Measurements from ENCODE around the gene TACC2. TPM values are rescaled to one million over a fixed set of nuclear protein-coding genes. Genes with fewer than 3 reads are reported as not detected.

Gene TACC2
- total RNA-seq, 2 experiments from 2014 or later, result not detected

- POLR2A ChIA-PET, result no interaction called here
- no peak overlapping the region for H3K27ac Mint-ChIP-seq
Observed at GRCh38 chr10:122124808-122125207, 135.8 kb downstream of the TACC2 start.

GRCh38 chr10:122126763-122127659, 138.0 kb downstream of the TACC2 start:
- H3K27ac ChIP-seq (ENCODE audit: low read depth in 1 of 2, low read length in 2 of 2), result no peak overlapping the region
- H3K4me1 Mint-ChIP-seq (ENCODE audit: low read depth), result no peaks in the 10 kb centered on the region
- no peaks in the 10 kb centered on the region for H3K36me3 ChIP-seq (ENCODE audit: insufficient read depth, low read length)
- no peaks in the 10 kb centered on the region for H3K9me3 ChIP-seq (ENCODE audit: control insufficient read depth in 1 of 2, insufficient read depth in 1 of 2, low read length in 2 of 2)
- no peaks in the 10 kb centered on the region for H3K9me3 Mint-ChIP-seq
- H3K27me3 Mint-ChIP-seq, result peaks cover 30% of the 10 kb centered on the region
- CTCF ChIA-PET, result no interaction called here
- POLR2A ChIA-PET, result no interaction called here
- no peak overlapping the region for H3K4me3 Mint-ChIP-seq
- intact Hi-C loops (cut with DNase I, micrococcal nuclease), result no loop called here
- H3K4me1 ChIP-seq (ENCODE audit: insufficient read depth, low read length), result no peaks in the 10 kb centered on the region
- no peak overlapping the region for H3K4me3 ChIP-seq (ENCODE audit: low read length)
- no peaks in the 10 kb centered on the region for H3K36me3 Mint-ChIP-seq (ENCODE audit: low read depth)
- no peak for TF ChIP-seq CTCF (IDR thresholded peaks at IDR 0.05)
- ATAC-seq (ENCODE audit: poor library complexity) (no peak), DNase-seq (no peak)
- no peak overlapping the region for H3K27ac Mint-ChIP-seq
- H3K27me3 ChIP-seq (ENCODE audit: control insufficient read depth in 1 of 2, insufficient read depth in 2 of 2, low read length in 2 of 2), result peaks cover 3 to 13% of the 10 kb centered on the region in 2 experiments

More at GRCh38 chr10:122124808-122125207, 135.8 kb downstream of the TACC2 start:
- H3K36me3 Mint-ChIP-seq (ENCODE audit: low read depth), result no peaks in the 10 kb centered on the region
- Histone ChIP-seq H3K9me3 (ENCODE audit: control insufficient read depth in 1 of 2, insufficient read depth in 1 of 2, low read length in 2 of 2) (no peaks in the 10 kb centered on the region), H3K27ac (ENCODE audit: low read depth in 1 of 2, low read length in 2 of 2) (no peak overlapping the region), H3K36me3 (ENCODE audit: insufficient read depth, low read length) (no peaks in the 10 kb centered on the region), H3K27me3 (ENCODE audit: control insufficient read depth in 1 of 2, insufficient read depth in 2 of 2, low read length in 2 of 2) (peaks cover 3 to 13% of the 10 kb centered on the region in 2 experiments), H3K4me3 (ENCODE audit: low read length) (no peak overlapping the region), H3K4me1 (ENCODE audit: insufficient read depth, low read length) (no peaks in the 10 kb centered on the region)
- H3K4me1 Mint-ChIP-seq (ENCODE audit: low read depth), result no peaks in the 10 kb centered on the region
- H3K27me3 Mint-ChIP-seq, result peaks cover 25% of the 10 kb centered on the region
- no peak for TF ChIP-seq CTCF (IDR thresholded peaks at IDR 0.05)
- no peaks in the 10 kb centered on the region for H3K9me3 Mint-ChIP-seq
- ATAC-seq (ENCODE audit: poor library complexity) (no peak), DNase-seq (no peak)
- CTCF ChIA-PET, result no interaction called here
- intact Hi-C loops (cut with DNase I, micrococcal nuclease), result no loop called here
- no peak overlapping the region for H3K4me3 Mint-ChIP-seq

GRCh38 chr10:122127943-122128342, 139.0 kb downstream of the TACC2 start:
- H3K4me3 Mint-ChIP-seq, result no peak overlapping the region
- no peak for DNase-seq
- Histone ChIP-seq H3K4me3 (ENCODE audit: low read length) (no peak overlapping the region), H3K27ac (ENCODE audit: low read depth in 1 of 2, low read length in 2 of 2) (no peak overlapping the region), H3K9me3 (ENCODE audit: control insufficient read depth in 1 of 2, insufficient read depth in 1 of 2, low read length in 2 of 2) (no peaks in the 10 kb centered on the region), H3K27me3 (ENCODE audit: control insufficient read depth in 1 of 2, insufficient read depth in 2 of 2, low read length in 2 of 2) (peaks cover 3 to 13% of the 10 kb centered on the region in 2 experiments), H3K36me3 (ENCODE audit: insufficient read depth, low read length) (no peaks in the 10 kb centered on the region), H3K4me1 (ENCODE audit: insufficient read depth, low read length) (no peaks in the 10 kb centered on the region)
- POLR2A ChIA-PET, result no interaction called here
- ATAC-seq (ENCODE audit: poor library complexity), result no peak
- no peaks in the 10 kb centered on the region for H3K4me1 Mint-ChIP-seq (ENCODE audit: low read depth)
- no peak for TF ChIP-seq CTCF (IDR thresholded peaks at IDR 0.05)
- H3K36me3 Mint-ChIP-seq (ENCODE audit: low read depth), result no peaks in the 10 kb centered on the region
- no peaks in the 10 kb centered on the region for H3K9me3 Mint-ChIP-seq
- no peak overlapping the region for H3K27ac Mint-ChIP-seq
- H3K27me3 Mint-ChIP-seq, result peaks cover 30% of the 10 kb centered on the region
- intact Hi-C loops (cut with DNase I, micrococcal nuclease), result no loop called here
- CTCF ChIA-PET, result no interaction called here
